ENCODE data around the gene PSMD2. TPM values are rescaled to one million over a fixed set of nuclear protein-coding genes. Genes with fewer than 3 reads are reported as not detected.

The PSMD2 gene
- total and polyA plus RNA-seq, 2 of the 8 experiments (the other 6 are each of a cell fraction or from before 2014, with no cell fraction given): 350 to 363 TPM

DNA sequence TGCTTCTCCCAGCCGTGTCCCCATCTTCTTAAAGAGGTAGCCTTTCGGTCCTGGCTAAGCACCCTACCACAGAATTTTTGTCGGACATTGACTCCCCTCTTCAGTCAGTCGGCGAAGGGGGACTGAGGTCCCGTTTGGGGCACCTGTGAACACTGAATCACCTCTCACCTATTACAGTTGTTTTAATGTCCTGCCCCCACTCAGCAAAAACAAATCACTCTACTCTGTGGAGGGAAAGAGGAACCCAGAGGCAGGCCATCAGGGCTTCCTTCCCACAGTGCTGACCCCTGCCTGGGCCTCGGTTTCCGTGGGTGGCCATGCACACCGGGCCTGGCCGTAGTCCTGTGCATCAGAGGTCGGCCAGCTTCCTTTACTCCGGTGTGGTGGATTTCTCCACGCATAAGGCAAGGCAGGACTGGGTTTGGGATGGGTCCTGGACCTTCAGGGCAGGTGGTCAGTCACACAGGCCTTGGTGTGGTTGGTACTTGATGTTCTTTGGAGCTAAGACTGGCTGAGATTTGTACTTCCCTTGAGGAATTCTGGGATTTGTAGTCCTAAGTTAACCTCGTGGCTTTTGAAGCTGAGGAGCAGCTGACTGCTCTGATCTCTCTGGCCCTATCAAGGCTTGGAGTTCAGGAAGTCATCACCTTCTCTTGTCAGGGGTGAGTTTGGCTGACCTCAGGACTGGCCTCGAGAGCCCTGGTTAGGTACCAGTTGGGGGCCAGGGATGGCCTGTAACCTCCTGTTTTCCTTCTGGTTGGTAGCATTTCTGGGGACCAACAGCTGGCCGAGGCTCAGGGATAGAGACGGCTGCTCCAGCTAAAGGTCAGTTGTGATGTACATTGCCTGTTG lies 37.7 kb downstream of the PSMD2 start:
- H3K4me1 ChIP-seq (replicated peaks in 1 of 4; ENCODE audit: control insufficient read depth in 3 of 4, insufficient read depth in 4 of 4, low read length in 3 of 4): peaks cover 5 to 27% (median 18%) of the 10 kb centered on the region in 4 experiments
- 51% methylated on average over 17 of the region's 17 CpGs; no CpG with 5 or more reads in 1 of the 2 experiments for WGBS, 2 experiments (ENCODE audit: extremely low coverage in 1 of 2, insufficient coverage in 1 of 2, insufficient read length in 1 of 2, insufficient replicate concordance in 2 of 2, low coverage in 1 of 2, low lambda C conversion rate in 2 of 2, missing lambda C conversion rate in 1 of 2)
- CTCF ChIA-PET (ENCODE audit: partially characterized antibody): interaction anchor here (0.8 to 3.6 kb wide), 12 partner anchors 9 to 204 kb away, joined by 3 to 16 read pairs (median 4); no protein-coding TSS in a partner anchor

More for the DNA sequence above, 37.7 kb downstream of the PSMD2 start:
- H3K18ac ChIP-seq (ENCODE audit: extremely low read depth, low read length): peak overlapping the region; percentile 83; the same call in 1 of the 2 replicates
- peak overlapping the region; percentile 76 to 83 (median 80) for H3K4me3 ChIP-seq (ENCODE audit: extremely low read depth in 1 of 4, insufficient read depth in 2 of 4, low read depth in 3 of 4, low read length in 4 of 4)
- no peaks in the 10 kb centered on the region for H3K27me3 ChIP-seq (replicated peaks in 1 of 4; ENCODE audit: control insufficient read depth in 3 of 4, extremely low read depth in 1 of 4, insufficient read depth in 3 of 4, low read length in 3 of 4)
- H4K91ac ChIP-seq (replicated peaks; ENCODE audit: insufficient read length, low read length): peak overlapping the region; percentile 46
- no peak overlapping the region for H3K14ac ChIP-seq (ENCODE audit: insufficient read length)
- H3K23me2 ChIP-seq (ENCODE audit: low read depth, low read length): peaks cover 14% of the 10 kb centered on the region
- peaks cover 22 to 40% of the 10 kb centered on the region in 2 experiments for H4K20me1 ChIP-seq (replicated peaks in 1 of 2; ENCODE audit: control insufficient read depth in 1 of 2, insufficient read depth in 2 of 2, low read length in 2 of 2)
- peaks cover 22 to 32% (median 30%) of the 10 kb centered on the region in 4 experiments for H3K36me3 ChIP-seq (ENCODE audit: control insufficient read depth in 2 of 4, insufficient read depth in 4 of 4, low read length in 3 of 4)
- H3K4me2 ChIP-seq (ENCODE audit: insufficient read depth in 1 of 2, low read depth in 2 of 2, low read length in 2 of 2): peak overlapping the region; percentile 91 to 98
- peak overlapping the region; percentile 78 for H2AK5ac ChIP-seq (ENCODE audit: low read depth, low read length)
- TF ChIP-seq YY1 (IDR thresholded peaks at IDR 0.05; ENCODE audit: low read depth, low read length): no peak
- 0 out of 4 replicates have a peak, but pooled peaks of 1 of the 2 experiments have one; percentile 38 for TF ChIP-seq SIN3A (conservative IDR thresholded peaks at IDR 0.05 in 1 of 2, IDR thresholded peaks at IDR 0.05 in 1 of 2; ENCODE audit: low read depth in 1 of 2, low read length in 2 of 2)
- no peak for TF ChIP-seq SAP30 (IDR thresholded peaks at IDR 0.05; ENCODE audit: insufficient read depth, insufficient replicate concordance, low read length)
- TF ChIP-seq POLR2A (IDR thresholded peaks at IDR 0.05; ENCODE audit: control extremely low read depth in 1 of 2, low read depth in 2 of 2, low read length in 2 of 2): no peak
- no peak for TF ChIP-seq JUND (IDR thresholded peaks at IDR 0.05; ENCODE audit: low read length)
- TF ChIP-seq, protein P1, sequence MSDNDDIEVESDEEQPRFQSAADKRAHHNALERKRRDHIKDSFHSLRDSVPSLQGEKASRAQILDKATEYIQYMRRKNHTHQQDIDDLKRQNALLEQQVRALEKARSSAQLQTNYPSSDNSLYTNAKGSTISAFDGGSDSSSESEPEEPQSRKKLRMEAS (IDR thresholded peaks at IDR 0.05): peak; percentile 38; the same call in 1 of the 2 replicates
- TF ChIP-seq JUN (IDR thresholded peaks at IDR 0.05; ENCODE audit: low read depth, low read length): no peak
- 0 out of 2 replicates have a peak, but pooled peaks have one; percentile 34 for TF ChIP-seq POLR2AphosphoS5 (IDR thresholded peaks at IDR 0.05; ENCODE audit: low read depth, low read length)
- TF ChIP-seq SIX5 (IDR thresholded peaks at IDR 0.05; ENCODE audit: low read depth, low read length): peak; percentile 41; the same call in 1 of the 2 replicates
- H4K8ac ChIP-seq (ENCODE audit: extremely low read depth, insufficient read depth, low read length): peak overlapping the region; percentile 41; the same call in 1 of the 2 replicates
- no peak overlapping the region for H3K56ac ChIP-seq (replicated peaks; ENCODE audit: insufficient read length, low read depth, low read length)
- FAIRE-seq (peak; percentile 77), DNase-seq (ENCODE audit: low read depth in 1 of 2, low spot score in 2 of 2) (peak in 1 of 2 experiments; percentile 54)
- H3K23ac ChIP-seq (ENCODE audit: insufficient read length): no peak overlapping the region
- H3K79me1 ChIP-seq (ENCODE audit: low read depth, low read length): peaks cover 10% of the 10 kb centered on the region
- no peak overlapping the region for H4K5ac ChIP-seq (ENCODE audit: insufficient read length, low read depth, low read length)
- H2BK20ac ChIP-seq (ENCODE audit: low read length): no peak overlapping the region
- no peak overlapping the region for H2AFZ ChIP-seq (ENCODE audit: low read length)
- H3K9ac ChIP-seq (replicated peaks in 1 of 4; ENCODE audit: extremely low read depth in 1 of 4, low read depth in 3 of 4, low read length in 3 of 4): peak overlapping the region; percentile 66 to 87 (median 80)
- H2BK120ac ChIP-seq (replicated peaks; ENCODE audit: low read depth, low read length): no peak overlapping the region
- POLR2A ChIA-PET (ENCODE audit: partially characterized antibody): interaction anchor here (0.8 to 3.6 kb wide), 17 partner anchors 8 to 204 kb away, joined by 3 to 30 read pairs (median 4); partner anchors contain the start of genes CAMK2N2 and EIF4G1
- peak overlapping the region; percentile 53; the same call in 1 of the 2 replicates for H2BK12ac ChIP-seq (ENCODE audit: low read depth, low read length)
- H3K4ac ChIP-seq (replicated peaks; ENCODE audit: insufficient read length, low read depth, low read length): no peak overlapping the region
- peaks cover 0 to 2% of the 10 kb centered on the region in 2 experiments; a peak in 1 of 4 replicates for H3K79me2 ChIP-seq (ENCODE audit: control insufficient read depth in 1 of 2, insufficient read depth in 2 of 2, low read length in 2 of 2)
- H2BK15ac ChIP-seq (ENCODE audit: low read length): peak overlapping the region; percentile 25; the same call in 1 of the 2 replicates
- peak overlapping the region; percentile 54 for H2BK5ac ChIP-seq (ENCODE audit: low read depth, low read length)
- H3K9me3 ChIP-seq (ENCODE audit: insufficient read depth in 2 of 2, low read depth in 1 of 2, low read length in 1 of 2): no peaks in the 10 kb centered on the region
- peak overlapping the region; percentile 82 for H3K27ac ChIP-seq (ENCODE audit: low read depth, low read length)

All from H1 (cell line).